MM.1S (cell line): ENCODE results near the gene XPO6.
A peak's percentile ranks its signal among the peaks of the same experiment; 100 is the strongest.

ENCODE experiments used
- DNase-seq: peaks from one replicate; pipeline ENCODE4 v3.0.0-alpha.2; 2015
- H2AFZ ChIP-seq: fragments of 300-600 bp; sonication (generic); 2 replicates; pipeline ENCODE4 v1.6.0; 2016; ENCODE audit warnings: antibody characterized with exemption, low read length
- H3F3A ChIP-seq: fragments of 300-600 bp; sonication (generic); 2 replicates; pipeline ENCODE4 v1.6.1; 2016; ENCODE audit warnings: mild to moderate bottlenecking, antibody characterized with exemption, low read length, moderate library complexity, mixed read lengths; ENCODE audit not compliant: insufficient read depth
- H3K27ac ChIP-seq: fragments of 300-600 bp; sonication (generic); 2 replicates; pipeline ENCODE4 v1.5.1; 2016; ENCODE audit warnings: mild to moderate bottlenecking, low read length
- H3K27me3 ChIP-seq: fragments of 300-600 bp; sonication (generic); replicated peaks from 2 replicates; pipeline ENCODE4 v1.6.0; 2016; ENCODE audit warnings: low read length; ENCODE audit not compliant: insufficient read depth
- H3K36me3 ChIP-seq: fragments of 300-600 bp; sonication (generic); replicated peaks from 2 replicates; pipeline ENCODE4 v1.6.1; 2016; ENCODE audit warnings: mild to moderate bottlenecking, low read length, mixed read lengths; ENCODE audit not compliant: insufficient read depth
- H3K4me1 ChIP-seq: fragments of 300-600 bp; sonication (generic); 2 replicates; pipeline ENCODE4 v1.6.1; 2016; ENCODE audit warnings: low read length, mixed read lengths
- H3K4me2 ChIP-seq: fragments of 300-600 bp; sonication (generic); 2 replicates; pipeline ENCODE4 v1.6.0; 2016; ENCODE audit warnings: low read depth, low read length
- H3K4me3 ChIP-seq: fragments of 300-600 bp; sonication (generic); 2 replicates; pipeline ENCODE4 v1.5.1; 2016; ENCODE audit warnings: low read length, mixed read lengths
- H3K79me2 ChIP-seq: fragments of 300-600 bp; sonication (generic); 2 replicates; pipeline ENCODE4 v1.6.1; 2016; ENCODE audit warnings: mixed run types, low read length, mixed read lengths
- H3K9ac ChIP-seq: fragments of 300-600 bp; sonication (generic); 2 replicates; pipeline ENCODE4 v1.6.1; 2016; ENCODE audit warnings: low read length, mixed read lengths
- H3K9me2 ChIP-seq: fragments of 300-600 bp; sonication (generic); replicated peaks from 2 replicates; pipeline ENCODE4 v1.6.1; 2016; ENCODE audit warnings: mild to moderate bottlenecking, low read length, mixed read lengths; ENCODE audit not compliant: insufficient read depth
- H3K9me3 ChIP-seq: fragments of 300-600 bp; sonication (generic); replicated peaks from 2 replicates; pipeline ENCODE4 v1.6.1; 2016; ENCODE audit warnings: mild to moderate bottlenecking, low read length, mixed read lengths; ENCODE audit not compliant: insufficient read depth
- H4K20me1 ChIP-seq: fragments of 300-600 bp; sonication (generic); 2 replicates; pipeline ENCODE4 v1.6.1; 2016; ENCODE audit warnings: mild to moderate bottlenecking, low read length, moderate library complexity, mixed read lengths; ENCODE audit not compliant: insufficient read depth
- CTCF ChIP-seq: fragments of 300-600 bp; sonication (generic); IDR thresholded peaks from 2 replicates; pipeline ENCODE4 v1.5.1; 2016; ENCODE audit warnings: antibody characterized with exemption, low read length, mixed read lengths
- EZH2 ChIP-seq: fragments of 300-600 bp; sonication (generic); optimal IDR thresholded peaks from 2 replicates; pipeline ENCODE3; 2017; ENCODE audit warnings: low read depth, mild to moderate bottlenecking, antibody characterized with exemption, low read length, mixed read lengths
- EZH2phosphoT487 ChIP-seq: fragments of 300-600 bp; sonication (generic); IDR thresholded peaks from 2 replicates; pipeline ENCODE4 v1.6.1; 2018; ENCODE audit warnings: antibody characterized with exemption, low read length

The XPO6 gene

GRCh38 chr16:28213396-28213795 lies 1.6 kb upstream of the XPO6 start:
- Histone ChIP-seq H4K20me1 (0 out of 2 replicates have a peak, but pooled peaks cover 3% of the 10 kb centered on the region), H3K4me2 (no peak overlapping the region), H3K9me2 (no peaks in the 10 kb centered on the region), H3F3A (peaks cover 3% of the 10 kb centered on the region; the same call in 1 of the 2 replicates), H3K27me3 (no peaks in the 10 kb centered on the region), H2AFZ (no peak overlapping the region), H3K27ac (no peak overlapping the region), H3K4me3 (no peak overlapping the region), H3K9me3 (no peaks in the 10 kb centered on the region), H3K9ac (no peak overlapping the region), H3K4me1 (peaks cover 15% of the 10 kb centered on the region), H3K79me2 (peaks cover 30% of the 10 kb centered on the region), H3K36me3 (no peaks in the 10 kb centered on the region; the same call in 1 of the 2 replicates)
- no peak for TF ChIP-seq CTCF
- no peak for TF ChIP-seq EZH2phosphoT487
- TF ChIP-seq EZH2 = no peak
- no peak for DNase-seq

DNA sequence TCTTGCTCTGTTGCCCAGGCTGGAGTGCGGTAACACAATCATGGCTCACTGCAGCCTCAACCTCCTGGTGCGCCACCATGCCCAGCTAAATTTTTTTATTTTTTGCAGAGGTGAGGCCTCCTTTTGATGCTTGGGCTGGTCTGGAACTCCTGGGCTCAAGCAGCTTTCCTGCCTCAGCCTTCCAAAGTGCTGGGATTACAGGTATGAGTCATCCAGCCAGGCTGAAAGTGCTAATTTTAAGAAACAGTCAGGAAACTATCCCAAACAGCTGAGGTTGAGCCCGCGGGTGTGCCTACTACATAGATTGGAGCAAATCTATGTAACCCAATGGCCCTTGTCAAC lies 738 bp upstream of the XPO6 start:
- H2AFZ ChIP-seq = peak overlapping the region; percentile 100
- peaks cover 1% of the 10 kb centered on the region; the same call in 1 of the 2 replicates for H3K36me3 ChIP-seq
- H3K9ac ChIP-seq = 0 out of 2 replicates have a peak overlapping the region, but pooled peaks have one; percentile 45
- no peaks in the 10 kb centered on the region for H3K9me2 ChIP-seq
- H3K4me2 ChIP-seq = peak overlapping the region; percentile 88; the same call in 1 of the 2 replicates
- peak overlapping the region; percentile 82 for H3K4me3 ChIP-seq
- peaks cover 15% of the 10 kb centered on the region for H3K4me1 ChIP-seq
- H3K9me3 ChIP-seq = no peaks in the 10 kb centered on the region
- H4K20me1 ChIP-seq = 0 out of 2 replicates have a peak, but pooled peaks cover 3% of the 10 kb centered on the region
- H3F3A ChIP-seq = peaks cover 3% of the 10 kb centered on the region; the same call in 1 of the 2 replicates
- no peak for DNase-seq
- H3K27me3 ChIP-seq = no peaks in the 10 kb centered on the region
- TF ChIP-seq CTCF (no peak), EZH2 (no peak), EZH2phosphoT487 (no peak)
- H3K79me2 ChIP-seq = peaks cover 39% of the 10 kb centered on the region
- no peak overlapping the region for H3K27ac ChIP-seq

DNA sequence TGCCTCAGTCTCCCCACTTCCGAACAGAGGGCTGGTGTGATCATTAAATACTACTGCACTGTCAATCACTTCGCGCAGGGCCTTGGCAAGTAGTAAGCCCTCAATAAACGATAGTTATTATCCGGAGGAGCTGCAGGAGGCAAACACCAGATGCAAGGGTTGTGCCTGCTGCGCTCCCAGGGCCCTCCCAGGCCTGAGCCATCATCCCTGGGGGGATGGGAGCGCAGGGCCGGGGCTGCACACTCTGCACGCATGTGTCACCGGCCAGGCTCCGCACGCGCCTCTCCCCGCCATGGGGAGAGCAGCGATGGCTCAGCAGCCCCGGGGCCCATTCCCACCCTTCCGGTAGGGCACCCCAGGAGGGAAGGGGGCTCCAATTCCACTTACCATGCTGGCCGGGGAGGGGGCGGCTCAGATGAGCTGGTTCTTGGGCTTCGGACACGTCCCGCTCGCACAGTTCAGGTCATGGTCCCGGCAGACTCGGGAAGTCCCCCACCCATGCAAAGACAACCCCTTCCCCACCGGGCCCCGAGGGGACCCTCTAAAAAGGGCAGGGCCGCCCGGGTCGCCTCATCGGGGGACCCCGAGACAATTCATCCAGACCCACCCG lies 681 bp downstream of the XPO6 start:
- Histone ChIP-seq H2AFZ (peak overlapping the region; percentile 56; the same call in 1 of the 2 replicates), H3K4me1 (peaks cover 15% of the 10 kb centered on the region), H3K9me2 (no peaks in the 10 kb centered on the region), H3K36me3 (peaks cover 4% of the 10 kb centered on the region; the same call in 1 of the 2 replicates), H3K79me2 (peaks cover 53% of the 10 kb centered on the region), H3F3A (peaks cover 3% of the 10 kb centered on the region; the same call in 1 of the 2 replicates), H3K4me3 (peak overlapping the region; percentile 89), H3K27ac (peak overlapping the region; percentile 36; the same call in 1 of the 2 replicates), H3K27me3 (no peaks in the 10 kb centered on the region), H3K9me3 (no peaks in the 10 kb centered on the region), H3K4me2 (peak overlapping the region; percentile 92), H3K9ac (peak overlapping the region; percentile 90), H4K20me1 (0 out of 2 replicates have a peak, but pooled peaks cover 3% of the 10 kb centered on the region)
- TF ChIP-seq CTCF = no peak
- peak; percentile 68 for DNase-seq
